Measurements from ENCODE around the gene IFNA4.
"Not testable (repeated sequence)": the region's sequence is repeated elsewhere in the genome, so short reads cannot be mapped to it uniquely, and the experiment has no call there.

Gene IFNA4

GRCh38 chr9:21210311-21210710, 22.9 kb upstream of the IFNA4 start:
- TF ChIP-seq, protein P1, sequence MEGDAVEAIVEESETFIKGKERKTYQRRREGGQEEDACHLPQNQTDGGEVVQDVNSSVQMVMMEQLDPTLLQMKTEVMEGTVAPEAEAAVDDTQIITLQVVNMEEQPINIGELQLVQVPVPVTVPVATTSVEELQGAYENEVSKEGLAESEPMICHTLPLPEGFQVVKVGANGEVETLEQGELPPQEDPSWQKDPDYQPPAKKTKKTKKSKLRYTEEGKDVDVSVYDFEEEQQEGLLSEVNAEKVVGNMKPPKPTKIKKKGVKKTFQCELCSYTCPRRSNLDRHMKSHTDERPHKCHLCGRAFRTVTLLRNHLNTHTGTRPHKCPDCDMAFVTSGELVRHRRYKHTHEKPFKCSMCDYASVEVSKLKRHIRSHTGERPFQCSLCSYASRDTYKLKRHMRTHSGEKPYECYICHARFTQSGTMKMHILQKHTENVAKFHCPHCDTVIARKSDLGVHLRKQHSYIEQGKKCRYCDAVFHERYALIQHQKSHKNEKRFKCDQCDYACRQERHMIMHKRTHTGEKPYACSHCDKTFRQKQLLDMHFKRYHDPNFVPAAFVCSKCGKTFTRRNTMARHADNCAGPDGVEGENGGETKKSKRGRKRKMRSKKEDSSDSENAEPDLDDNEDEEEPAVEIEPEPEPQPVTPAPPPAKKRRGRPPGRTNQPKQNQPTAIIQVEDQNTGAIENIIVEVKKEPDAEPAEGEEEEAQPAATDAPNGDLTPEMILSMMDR (conservative IDR thresholded peaks at IDR 0.05; ENCODE audit: control insufficient read depth, insufficient read depth, low read depth, low read length), result no peak
- H3K4me3 ChIP-seq (ENCODE audit: control insufficient read depth, low read depth, low read length), result no peak overlapping the region
- DNase-seq (ENCODE audit: low read depth), result no peak

DNA sequence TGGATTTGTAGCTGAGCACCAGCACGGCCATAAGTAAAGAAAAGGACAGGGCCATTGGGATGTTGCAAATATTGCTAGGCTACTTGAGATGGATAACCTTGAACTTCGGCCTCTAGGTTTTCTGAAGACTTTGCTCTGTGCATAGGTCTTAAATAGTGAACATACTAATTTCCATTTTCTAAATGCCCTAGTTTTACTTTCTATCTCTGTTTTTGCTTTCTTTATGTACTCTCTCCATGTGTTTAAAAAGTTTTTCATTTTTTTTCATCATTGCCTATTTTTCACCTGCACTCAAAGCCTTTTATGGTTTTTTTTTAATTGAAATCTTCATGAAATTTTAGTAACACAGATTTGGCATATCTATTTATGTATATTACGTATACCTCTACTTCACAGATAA, 19.7 kb upstream of the IFNA4 start, which contains the start of gene IFNA10:
Gene IFNA10, minus strand, starts transcription at position 101 of the 400 bp plus-strand sequence. Its CDS starts 46 bp downstream, at position 55.
- H3K4me3 ChIP-seq (ENCODE audit: control insufficient read depth, low read depth, low read length); DNase-seq (ENCODE audit: low read depth): not testable (repeated sequence)

GRCh38 chr9:21205204-21205603, 17.8 kb upstream of the IFNA4 start:
- TF ChIP-seq, protein P1 (conservative IDR thresholded peaks at IDR 0.05; ENCODE audit: control insufficient read depth, insufficient read depth, low read depth, low read length), result no peak

GRCh38 chr9:21202105-21202504, 14.7 kb upstream of the IFNA4 start, which contains the start of gene IFNA7:
Gene IFNA7 (minus strand): TSS chr9:21202205. CDS start chr9:21202165, 40 bp downstream.
- DNase-seq (ENCODE audit: low read depth); H3K4me3 ChIP-seq (ENCODE audit: control insufficient read depth, low read depth, low read length): not testable (repeated sequence)

More at GRCh38 chr9:21205204-21205603, 17.8 kb upstream of the IFNA4 start:
- no peak for DNase-seq (ENCODE audit: low read depth)
- no peak overlapping the region for H3K4me3 ChIP-seq (ENCODE audit: control insufficient read depth, low read depth, low read length)

DNA sequence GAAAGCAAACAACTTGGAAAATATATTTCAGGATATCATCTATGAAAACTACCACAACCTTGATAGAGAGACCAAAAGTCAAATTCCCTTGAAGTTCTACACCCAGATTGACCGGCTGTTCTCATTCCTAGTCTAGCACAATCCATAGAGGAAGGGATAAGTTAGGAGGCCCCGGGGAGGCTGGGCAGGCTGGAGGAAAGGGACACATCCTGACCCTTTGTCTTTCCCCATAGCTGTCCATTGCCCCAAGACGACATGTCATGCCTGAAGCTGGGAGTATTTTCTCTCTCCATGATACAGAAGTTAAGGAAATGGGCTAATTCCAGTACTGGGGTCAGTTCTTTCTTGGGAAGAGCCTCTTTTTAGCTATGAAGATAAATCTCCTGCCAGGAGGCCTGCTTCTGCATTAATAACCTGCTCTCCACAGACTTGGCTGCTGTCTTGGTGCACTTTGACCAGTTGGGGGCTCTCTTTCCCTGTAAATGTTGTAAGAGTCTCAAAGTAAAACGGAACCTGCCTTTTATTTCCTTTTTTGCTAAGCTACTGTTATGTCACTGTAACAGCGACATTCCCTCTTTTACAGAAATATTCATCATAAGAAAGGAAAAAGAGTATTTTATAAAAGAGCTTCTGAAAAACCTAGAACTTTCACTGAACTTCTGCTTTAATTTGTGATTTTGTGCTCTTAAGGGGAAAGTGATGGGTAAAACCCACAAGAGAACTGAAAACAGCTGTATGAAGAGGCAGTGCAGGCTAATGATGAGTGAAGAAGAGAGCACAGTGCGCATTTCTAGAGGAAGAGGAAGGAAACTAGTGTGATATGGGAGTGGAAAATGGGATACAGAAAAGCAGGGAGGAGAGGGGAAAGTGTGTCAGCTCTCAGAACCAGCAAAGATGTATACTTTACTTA, 7.7 kb upstream of the IFNA4 start:
- not testable (repeated sequence) for H3K4me3 ChIP-seq (ENCODE audit: control insufficient read depth, low read depth, low read length)
- peak; percentile 21 for DNase-seq (ENCODE audit: low read depth)
- TF ChIP-seq, protein P1 (conservative IDR thresholded peaks at IDR 0.05; ENCODE audit: control insufficient read depth, insufficient read depth, low read depth, low read length), result peak; percentile 52

- DNase-seq (ENCODE audit: low read depth), result peak; percentile 15
- not testable (repeated sequence) for H3K4me3 ChIP-seq (ENCODE audit: control insufficient read depth, low read depth, low read length)
- TF ChIP-seq, protein P1 (conservative IDR thresholded peaks at IDR 0.05; ENCODE audit: control insufficient read depth, insufficient read depth, low read depth, low read length), result peak; percentile 54
Measured at GRCh38 chr9:21182810-21183736, 4.3 kb downstream of the IFNA4 start.

DNA sequence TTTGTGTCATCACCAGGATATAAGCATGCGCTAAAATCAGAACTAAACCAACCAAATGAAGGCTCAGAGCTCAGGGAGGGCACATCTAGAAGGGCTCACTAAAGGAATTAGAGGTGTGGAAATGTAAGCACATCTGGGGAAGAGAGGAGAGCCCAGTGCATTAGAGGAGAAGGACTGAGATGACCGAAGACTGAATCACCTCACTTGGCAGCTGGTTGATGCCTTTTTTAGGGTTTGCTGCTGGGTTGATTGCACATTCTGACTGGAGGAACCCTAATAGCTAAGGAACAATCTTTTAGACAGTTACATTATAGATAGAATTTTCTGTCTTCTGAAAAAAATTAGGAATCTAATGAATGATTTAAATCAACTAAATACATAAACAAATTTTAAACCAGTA, 12.7 kb downstream of the IFNA4 start:
- no peak overlapping the region for H3K4me3 ChIP-seq (ENCODE audit: control insufficient read depth, low read depth, low read length)
- TF ChIP-seq, protein P1 (conservative IDR thresholded peaks at IDR 0.05; ENCODE audit: control insufficient read depth, insufficient read depth, low read depth, low read length), result no peak
- DNase-seq (ENCODE audit: low read depth), result peak; percentile 50

All from fibroblast of mammary gland (primary cell).